Measurements from ENCODE around the gene ELSPBP1.
"Not testable (repeated sequence)": the region's sequence is repeated elsewhere in the genome, so short reads cannot be mapped to it uniquely, and the experiment has no call there.

The ELSPBP1 gene
- long read RNA-seq, donor 1, result 0 reads
- long read RNA-seq, donor 2, result 0 reads
- long read RNA-seq, donor 3, result 0 reads
- long read RNA-seq, donor 4, result 0 reads
- long read RNA-seq, donor 5, partial matches to known transcripts, result 11 of 11 reads
- long read RNA-seq, donor 5, other reads (novel, unspliced or antisense), result 0 of 11 reads
- long read RNA-seq, donor 6, result 0 reads
- long read RNA-seq, donor 7, result 0 reads
- long read RNA-seq, donor 8, result 0 reads

DNA sequence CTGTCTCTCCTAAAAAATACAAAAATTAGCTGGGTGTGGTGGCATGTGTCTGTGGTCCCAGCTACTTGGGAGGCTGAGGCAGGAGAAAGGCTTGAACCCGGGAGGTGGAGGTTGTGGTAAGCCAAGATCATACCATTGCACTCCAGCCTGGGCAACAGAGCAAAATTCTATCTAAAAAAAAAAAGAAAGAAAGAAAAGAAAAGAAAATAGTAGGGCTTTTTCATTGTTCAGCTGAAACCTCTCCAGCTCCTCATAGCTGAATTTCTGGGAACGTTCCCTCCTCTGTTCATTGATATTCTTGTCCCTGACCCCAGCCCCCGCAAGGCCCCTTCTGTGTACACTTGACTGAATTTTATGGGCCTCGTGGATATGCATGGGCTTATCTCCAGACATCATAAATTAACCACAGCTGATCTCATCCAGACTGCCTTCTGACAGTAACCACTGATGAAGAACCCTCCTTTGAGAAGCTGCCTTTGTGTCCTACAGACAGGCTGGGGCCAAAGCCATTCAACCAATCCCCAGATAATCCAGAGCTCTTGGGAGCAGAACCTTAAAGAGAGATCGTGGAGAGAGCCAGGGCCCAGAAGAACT is at the start of gene ELSPBP1:
ELSPBP1 (plus strand) TSS at position 424 of the 594 bp plus-strand sequence. CDS start 14,036 bp downstream, outside the sequence.
- DNase-seq, result peak; percentile 31

DNA sequence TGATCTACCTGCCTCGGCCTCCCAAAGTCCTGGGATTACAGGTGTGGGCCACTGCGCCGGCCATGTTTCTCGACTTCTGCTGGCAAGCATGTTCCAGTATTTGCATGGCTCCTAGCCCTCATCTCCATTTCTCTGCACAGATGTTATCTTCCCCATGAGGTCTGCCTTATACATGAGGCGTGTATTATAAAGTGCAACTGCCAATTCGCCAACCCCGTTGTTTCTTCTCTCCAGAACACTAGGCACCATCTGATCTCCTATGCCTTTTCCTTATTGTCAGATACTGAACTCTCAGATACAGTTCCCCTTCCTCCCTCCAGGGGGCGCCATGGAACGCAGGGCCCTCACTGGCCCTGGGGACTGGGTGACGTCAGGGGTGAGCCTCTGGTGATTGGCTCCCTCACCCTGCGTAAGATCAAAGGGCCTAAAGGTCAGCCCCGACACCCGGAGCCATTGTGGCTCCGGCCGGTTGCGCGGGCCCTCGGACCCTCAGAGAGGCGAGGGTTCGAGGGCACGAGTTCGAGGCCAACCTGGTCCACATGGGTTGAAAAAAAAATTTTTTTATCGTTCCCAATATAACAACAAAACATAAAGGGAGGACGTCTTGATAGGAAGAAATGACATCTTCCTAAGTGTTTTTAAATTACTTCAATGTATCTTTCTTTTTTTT is 44.4 kb upstream of the ELSPBP1 start:
- DNase-seq, result not testable (repeated sequence)

DNA sequence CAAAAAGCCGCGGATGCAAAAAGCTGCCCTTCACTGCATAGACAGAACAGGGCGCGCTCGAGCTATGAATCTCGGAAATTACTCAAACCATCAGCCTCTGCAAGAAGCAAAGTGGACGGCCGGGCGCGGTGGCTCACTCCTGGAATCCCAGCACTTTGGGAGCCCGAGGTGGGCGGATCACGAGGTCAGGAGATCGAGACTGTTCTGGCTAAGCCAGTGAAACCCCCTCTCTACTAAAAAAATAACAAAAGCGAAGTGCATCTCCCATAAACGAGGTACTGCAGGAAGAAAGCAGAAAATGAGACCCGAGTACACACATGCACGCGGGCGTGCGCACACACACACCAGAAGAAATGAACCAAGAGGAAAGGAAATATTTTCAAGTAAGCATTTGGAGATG is 42.3 kb upstream of the ELSPBP1 start:
- DNase-seq, result not testable (repeated sequence)

GRCh38 chr19:47955936-47956335 is 38.5 kb upstream of the ELSPBP1 start:
- DNase-seq, result not testable (repeated sequence)

DNA sequence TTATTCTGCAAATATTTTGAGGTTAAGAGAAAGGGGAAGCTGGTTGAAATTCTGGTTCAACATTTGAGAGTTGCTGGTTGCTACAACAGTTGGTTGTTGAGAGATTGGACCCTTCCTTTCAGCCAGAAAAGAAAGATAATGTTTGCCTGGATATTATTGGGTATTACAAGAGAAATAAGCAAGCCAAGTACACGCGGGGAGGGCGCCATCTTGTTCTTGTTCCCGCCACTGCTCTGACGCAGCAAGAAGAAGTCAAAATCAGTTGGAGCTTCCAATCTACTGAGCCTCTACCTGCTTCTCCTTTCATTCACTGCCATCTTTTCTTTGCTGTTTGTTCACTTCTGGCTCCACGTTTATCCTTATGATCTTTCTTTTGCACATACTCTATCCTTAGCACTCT is 20.9 kb upstream of the ELSPBP1 start:
- no peak for DNase-seq

DNA sequence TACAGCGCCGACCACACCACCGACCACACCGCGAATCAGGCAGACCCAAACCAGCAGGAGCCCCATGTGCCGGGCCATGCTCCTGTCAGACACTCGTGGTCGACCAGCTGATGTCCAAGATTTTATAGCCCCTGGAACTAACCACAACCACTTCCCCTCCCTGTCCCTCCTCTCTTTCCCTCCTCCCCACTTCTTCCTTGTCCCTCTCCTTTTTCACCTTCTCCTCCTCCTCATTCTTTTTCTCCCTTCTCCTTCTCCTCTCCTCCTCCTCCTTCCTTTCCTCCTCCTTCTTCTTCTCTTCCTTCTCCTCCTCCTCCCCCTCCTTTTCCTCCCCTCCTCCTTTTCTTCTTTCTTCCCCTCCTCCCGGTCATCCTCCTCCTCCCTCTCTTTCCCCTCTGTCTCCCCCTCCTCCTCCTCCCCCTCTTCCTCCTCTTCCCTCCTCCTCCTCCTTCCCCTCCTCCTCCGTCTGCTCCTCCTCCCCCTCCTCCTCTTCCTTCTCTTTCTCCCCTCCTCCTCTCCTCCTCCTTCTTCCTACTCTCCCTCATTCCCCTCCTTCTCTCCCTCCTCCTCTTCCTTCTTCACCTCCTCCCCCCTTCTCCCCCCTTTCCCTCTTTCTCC is 3.1 kb upstream of the ELSPBP1 start:
- DNase-seq, result no peak

- no peak for DNase-seq
Measured at GRCh38 chr19:47992070-47992469, 2.4 kb upstream of the ELSPBP1 start, which contains the start of gene BSPH1. TSS of gene BSPH1 (minus strand) at chr19:47992170. CDS start at chr19:47992081, 89 bp downstream.

DNA sequence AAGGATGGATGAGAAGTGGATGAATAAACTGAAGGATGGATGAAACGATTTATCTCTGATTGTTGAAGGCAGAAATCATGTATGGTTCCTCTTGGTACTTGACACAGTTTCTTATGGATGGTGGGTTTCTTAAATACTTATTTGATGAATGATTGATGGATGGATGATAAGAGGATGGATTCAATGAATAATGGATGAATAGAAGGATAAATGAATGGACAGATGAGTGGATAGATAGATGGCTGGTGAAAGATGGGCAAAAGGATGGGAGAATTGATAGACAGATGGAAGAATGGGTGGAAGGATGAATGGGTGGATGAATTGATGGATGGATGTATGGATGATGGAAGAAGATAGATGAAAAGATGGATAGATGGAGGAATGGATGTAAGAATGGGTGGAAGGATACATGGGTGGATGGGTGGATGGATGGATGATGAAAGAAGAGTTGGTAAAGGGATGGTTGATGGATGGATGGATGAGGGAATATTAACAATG is 1.8 kb downstream of the ELSPBP1 start:
- DNase-seq, result no peak

- no peak for DNase-seq
Measured at GRCh38 chr19:47998800-47999199, 4.4 kb downstream of the ELSPBP1 start.

DNA sequence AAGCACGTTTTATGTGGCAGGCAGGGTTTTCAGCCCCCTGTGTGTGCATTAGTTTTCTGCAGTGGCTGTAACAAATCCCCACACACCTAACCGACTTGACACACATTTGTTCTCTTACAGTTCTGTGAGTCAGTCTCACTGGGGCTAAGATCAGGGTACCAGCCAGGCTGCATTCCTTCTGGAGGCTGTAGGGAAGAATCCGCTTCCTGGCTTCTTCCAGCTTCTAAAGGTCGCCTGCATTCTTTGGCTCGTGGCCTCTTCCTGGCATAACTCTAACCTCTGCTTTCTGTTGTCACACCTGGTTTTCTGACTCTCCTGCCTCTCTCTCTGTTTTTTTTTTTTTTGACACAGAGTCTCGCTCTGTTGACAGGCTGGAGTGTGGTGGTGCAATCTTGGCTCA is 6.4 kb downstream of the ELSPBP1 start:
- DNase-seq, result no peak

DNA sequence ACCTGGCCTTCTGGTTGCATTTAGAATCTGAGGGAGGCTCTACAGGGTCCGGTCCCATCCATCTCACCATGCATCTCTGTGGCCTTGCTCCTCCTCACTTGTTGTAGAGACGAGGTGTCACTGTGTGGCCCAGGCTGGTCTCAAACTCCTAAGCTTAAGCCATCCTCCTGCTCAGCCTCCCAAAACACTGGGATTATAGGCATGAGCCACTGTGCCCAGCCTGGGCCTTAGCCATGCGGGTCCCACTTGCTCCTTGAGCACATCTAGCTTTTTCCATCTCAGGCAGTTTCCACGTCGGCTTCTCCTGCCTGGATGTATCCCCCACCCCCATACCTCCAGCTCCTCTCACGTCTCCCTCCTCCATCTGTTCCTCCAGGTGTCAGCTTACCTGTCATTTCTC is 9.8 kb downstream of the ELSPBP1 start:
- no peak for DNase-seq

DNA sequence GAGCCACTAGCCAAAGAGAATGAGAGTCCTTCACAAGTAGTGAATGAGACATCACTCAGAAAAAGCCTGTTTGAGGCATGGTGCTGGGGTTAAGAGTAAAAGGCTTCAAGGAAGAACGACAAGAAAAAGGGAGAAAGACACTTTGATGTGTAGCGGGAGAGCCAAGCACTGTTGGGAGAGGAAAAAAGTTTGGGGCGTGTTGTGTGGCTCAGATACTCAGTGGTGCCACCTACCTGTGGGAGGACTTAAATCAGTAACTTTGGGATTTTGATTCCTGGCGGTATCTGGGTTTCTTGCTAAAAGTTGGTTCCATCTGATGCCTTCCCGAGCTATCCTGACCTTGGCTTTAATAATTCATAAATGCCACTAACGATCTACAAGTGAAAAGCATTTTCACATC is 12.3 kb downstream of the ELSPBP1 start:
- no peak for DNase-seq

GRCh38 chr19:48010932-48011758 is 16.7 kb downstream of the ELSPBP1 start:
- no peak for DNase-seq

GRCh38 chr19:48020686-48021085 is 26.3 kb downstream of the ELSPBP1 start:
- no peak for DNase-seq

DNA sequence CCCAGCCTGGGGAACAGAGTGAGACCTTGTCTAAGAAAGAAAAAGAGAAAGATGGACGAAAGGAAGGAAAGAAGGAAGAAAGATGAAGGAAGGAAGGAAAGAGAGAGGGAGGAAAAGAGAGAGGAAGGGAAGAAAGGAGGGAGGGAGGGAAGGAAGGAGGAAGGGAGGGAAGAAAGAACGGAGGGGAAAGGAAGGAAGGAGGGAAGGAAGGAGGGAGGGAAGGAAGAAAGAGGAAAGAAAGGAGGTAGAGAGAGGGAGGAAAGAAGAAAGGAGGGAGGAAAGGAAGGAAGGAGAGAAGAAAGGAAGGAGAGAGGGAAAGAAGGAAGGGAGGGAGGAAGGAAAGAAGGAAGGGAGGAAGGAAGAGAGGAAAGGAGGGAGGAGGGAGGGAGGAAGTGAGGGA is 28.6 kb downstream of the ELSPBP1 start:
- DNase-seq, result no peak

- DNase-seq, result no peak
Measured at GRCh38 chr19:48023518-48023917, 29.1 kb downstream of the ELSPBP1 start.

DNA sequence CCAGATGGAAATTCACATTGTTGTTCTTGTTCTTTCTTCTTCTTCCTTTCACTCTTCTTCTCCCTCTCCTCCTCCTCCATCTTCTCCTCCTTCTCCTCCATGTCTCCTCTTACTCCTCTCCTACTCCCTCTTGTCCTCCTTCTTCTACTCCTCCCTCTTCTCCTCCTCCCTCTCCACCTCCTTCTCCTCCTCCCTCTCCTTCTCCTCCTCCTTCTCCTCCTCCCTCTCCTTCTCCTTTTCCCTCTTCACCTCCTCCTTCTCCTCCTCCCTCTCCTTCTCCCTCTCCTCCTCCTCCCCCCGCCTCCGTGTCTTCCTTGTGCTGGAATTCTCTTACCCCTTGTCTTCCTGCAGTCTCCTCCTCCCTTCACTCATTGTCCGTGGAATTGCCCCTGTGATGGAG is 31.0 kb downstream of the ELSPBP1 start:
- no peak for DNase-seq

GRCh38 chr19:48029431-48029830 is 35.0 kb downstream of the ELSPBP1 start:
- no peak for DNase-seq

GRCh38 chr19:48030073-48030472 is 35.6 kb downstream of the ELSPBP1 start:
- no peak for DNase-seq

DNA sequence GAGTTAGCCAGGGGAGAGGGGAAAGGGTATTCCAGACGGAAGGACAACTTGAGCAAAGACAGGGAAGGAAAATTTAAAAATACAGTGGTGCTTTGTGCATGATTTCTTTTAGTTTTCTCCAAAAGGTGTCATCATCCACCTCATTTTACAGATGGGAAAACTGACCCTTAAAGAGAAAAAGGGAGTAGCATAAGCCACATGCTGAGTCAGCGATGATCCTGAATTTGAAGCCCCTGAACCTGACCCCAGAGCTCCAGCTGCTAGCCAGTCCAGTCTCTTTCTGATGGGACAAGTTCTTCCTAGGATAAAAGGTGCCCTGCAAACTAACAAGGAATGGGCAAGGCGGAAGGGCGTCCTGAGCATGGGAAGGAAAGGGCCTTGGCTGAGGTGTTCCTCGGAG is 39.2 kb downstream of the ELSPBP1 start:
- DNase-seq, result no peak

DNA sequence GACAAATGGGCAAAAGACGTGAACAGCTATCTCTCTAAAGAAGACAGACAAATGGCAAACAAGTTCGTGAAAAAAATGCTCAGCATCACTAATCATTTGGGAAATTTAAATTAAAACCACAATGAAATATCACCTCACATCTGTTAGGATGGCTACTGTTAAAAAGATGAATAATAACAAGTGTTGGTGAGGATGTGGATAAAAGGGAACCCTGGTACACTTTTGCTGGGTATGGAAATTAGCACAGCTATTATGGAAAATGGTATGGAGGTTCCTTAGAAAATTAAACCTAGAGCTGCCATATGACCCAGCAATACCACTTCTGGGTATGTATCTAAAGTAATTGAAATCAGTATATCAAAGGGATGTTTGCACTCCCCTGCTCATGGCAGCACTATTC is 42.3 kb downstream of the ELSPBP1 start:
- no peak for DNase-seq

Measured in right kidney (tissue), 9 donors.